Mammary epithelial cell (primary cell): Measurements from ENCODE around the gene ANKRD33B.

Experiments used
- CTCF ChIP-seq, 2 donors: IDR thresholded peaks in 1 of 2; conservative IDR thresholded peaks in 1 of 2; 2 replicates each; pipeline ENCODE4 v1.5.1; 2011 to 2012; ENCODE audit warnings: inconsistent platforms in 2 of 2, low read length in 2 of 2, mild to moderate bottlenecking in 2 of 2, control low read depth in 1 of 2, low read depth in 1 of 2; ENCODE audit not compliant: insufficient read depth in 1 of 2; ENCODE audit errors: extremely low read depth in 1 of 2
- EZH2 ChIP-seq: IDR thresholded peaks from 2 replicates; pipeline ENCODE4 v1.6.1; 2012; ENCODE audit warnings: low read length, inconsistent platforms, borderline replicate concordance

GRCh38 chr5:10653751-10654400 is 90.0 kb downstream of the ANKRD33B start:
- TF ChIP-seq EZH2 (no peak), CTCF (conservative IDR thresholded peaks at IDR 0.05 in 1 of 2, IDR thresholded peaks at IDR 0.05 in 1 of 2; ENCODE audit: extremely low read depth in 1 of 2, insufficient read depth in 1 of 2, low read depth in 1 of 2, low read length in 2 of 2) (no peak)
